IPS DF 19.7 (cell line): ENCODE data around the gene KCNA2.

Experiments used
- DNase-seq: peaks from one replicate; pipeline ENCODE4 v3.0.0-alpha.2; 2013; ENCODE audit warnings: low read depth, low spot score

The KCNA2 gene

GRCh38 chr1:110566836-110567235 lies 39.3 kb downstream of the KCNA2 start:
- no peak for DNase-seq

DNA sequence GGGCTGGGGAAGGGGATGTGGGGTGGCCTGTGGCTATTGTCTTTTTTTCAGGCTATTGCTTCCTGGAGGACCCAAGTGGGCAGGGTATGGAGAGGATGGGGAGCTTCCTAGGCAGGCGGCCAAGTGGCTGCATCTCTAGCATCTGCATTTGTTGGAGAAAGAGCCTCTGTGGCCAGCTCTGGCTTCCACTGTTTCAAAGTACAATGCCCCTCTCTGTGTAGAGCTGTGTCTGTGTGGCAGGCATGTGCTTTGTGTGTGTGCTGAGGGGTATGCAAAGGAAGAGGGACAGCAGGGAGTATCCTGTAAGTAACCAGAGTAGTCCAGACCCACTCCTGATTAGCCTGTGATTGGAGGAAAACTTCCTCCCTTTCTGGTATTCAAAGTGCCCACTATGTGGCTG lies 40.6 kb downstream of the KCNA2 start:
- no peak for DNase-seq

DNA sequence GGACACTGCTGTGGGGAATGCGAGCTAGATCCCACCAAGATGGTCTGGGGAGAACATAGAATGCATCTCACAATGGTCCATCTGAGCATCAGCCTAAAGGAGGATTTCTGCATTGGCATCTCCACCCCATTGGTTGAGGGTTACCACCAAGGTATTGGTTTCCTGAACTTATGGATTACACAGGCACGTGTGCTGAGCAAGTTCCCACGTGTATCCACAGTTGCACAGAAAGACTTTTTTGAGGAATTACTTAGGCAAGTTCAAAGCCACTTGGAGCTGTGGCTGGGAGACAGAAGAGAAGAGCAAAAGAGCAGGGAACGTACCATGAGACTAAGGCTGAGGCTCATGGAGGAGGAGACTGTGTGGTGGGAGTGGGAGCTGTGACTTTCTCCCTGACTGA lies 43.1 kb downstream of the KCNA2 start:
- no peak for DNase-seq

DNA sequence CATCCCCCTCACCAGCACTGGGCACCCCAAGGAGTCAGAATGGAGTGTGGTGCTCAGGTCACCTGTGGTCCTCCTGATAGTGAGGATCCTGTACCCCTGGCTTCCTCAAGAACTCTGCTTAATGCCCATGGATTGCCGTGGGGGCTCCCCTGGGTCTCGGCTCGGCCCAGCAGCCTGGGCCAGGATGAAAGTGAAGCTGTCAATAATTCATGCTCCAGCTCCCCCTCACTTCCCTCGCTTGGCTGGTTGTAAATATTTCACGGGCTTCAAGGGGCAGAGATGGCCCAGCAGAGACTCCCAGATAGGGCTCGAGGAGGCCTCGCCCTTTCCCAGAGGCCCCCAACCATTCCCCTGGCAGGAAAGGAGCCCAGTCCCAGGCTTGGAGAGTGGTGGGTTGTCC lies 44.6 kb downstream of the KCNA2 start:
- DNase-seq: no peak

DNA sequence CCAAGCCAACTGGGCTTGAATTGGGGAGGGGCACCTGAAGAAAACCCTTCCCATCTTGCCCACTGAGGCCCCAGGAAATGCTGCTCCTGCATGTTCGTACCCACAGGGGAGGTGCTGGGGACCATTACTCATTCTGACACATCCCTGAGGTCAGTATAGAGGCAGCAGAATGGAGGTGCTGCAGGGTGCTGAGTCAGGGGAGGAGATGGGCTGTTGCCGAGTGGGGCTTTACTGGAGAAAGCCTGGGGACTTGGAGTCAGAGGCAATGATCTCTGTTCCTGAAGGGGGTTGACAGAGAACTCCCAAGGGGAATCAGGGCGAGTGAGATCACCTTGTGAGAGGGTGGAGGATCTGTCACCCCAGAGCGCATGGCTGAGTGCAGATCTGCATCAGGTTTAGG lies 47.0 kb downstream of the KCNA2 start:
- no peak for DNase-seq

DNA sequence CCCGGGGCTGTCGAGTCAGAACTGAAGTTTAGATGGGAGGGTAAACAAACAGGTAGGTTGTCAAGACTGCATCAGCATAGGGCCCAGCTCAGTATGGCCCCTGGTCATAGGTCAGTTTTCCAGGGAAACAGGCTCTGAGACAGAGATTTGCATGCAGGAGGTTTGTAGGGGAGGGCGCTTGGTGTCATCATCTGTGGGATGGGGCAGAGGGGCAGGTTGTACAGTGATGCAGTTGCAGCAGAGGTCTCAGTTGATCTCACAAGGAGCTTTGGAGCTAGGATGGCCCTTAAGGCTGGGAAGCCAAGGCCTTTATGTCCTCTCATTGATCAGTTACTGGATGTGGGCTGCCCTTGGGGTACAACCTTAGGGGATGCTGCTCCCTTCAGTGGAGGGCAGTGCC lies 48.7 kb downstream of the KCNA2 start:
- no peak for DNase-seq

DNA sequence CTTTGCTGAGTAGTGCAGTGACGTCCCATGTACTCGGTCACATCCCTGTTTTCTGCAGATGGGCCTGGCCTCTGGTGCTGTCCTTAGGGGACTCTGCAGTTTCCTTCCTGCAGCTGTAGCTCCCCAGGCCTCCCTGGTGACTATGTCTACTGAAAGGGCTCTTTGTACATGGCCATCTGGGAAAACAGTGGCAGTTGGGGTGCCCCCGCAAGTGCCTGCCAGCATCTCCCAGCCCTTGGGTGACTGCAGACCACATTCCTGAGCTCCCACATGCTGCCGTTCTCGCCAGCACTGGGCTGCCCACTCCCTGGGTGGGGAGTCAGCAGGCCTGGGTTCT lies 49.7 kb downstream of the KCNA2 start:
- DNase-seq: no peak

- DNase-seq: no peak
Measured at GRCh38 chr1:110555807-110556470, 50.2 kb downstream of the KCNA2 start.

DNA sequence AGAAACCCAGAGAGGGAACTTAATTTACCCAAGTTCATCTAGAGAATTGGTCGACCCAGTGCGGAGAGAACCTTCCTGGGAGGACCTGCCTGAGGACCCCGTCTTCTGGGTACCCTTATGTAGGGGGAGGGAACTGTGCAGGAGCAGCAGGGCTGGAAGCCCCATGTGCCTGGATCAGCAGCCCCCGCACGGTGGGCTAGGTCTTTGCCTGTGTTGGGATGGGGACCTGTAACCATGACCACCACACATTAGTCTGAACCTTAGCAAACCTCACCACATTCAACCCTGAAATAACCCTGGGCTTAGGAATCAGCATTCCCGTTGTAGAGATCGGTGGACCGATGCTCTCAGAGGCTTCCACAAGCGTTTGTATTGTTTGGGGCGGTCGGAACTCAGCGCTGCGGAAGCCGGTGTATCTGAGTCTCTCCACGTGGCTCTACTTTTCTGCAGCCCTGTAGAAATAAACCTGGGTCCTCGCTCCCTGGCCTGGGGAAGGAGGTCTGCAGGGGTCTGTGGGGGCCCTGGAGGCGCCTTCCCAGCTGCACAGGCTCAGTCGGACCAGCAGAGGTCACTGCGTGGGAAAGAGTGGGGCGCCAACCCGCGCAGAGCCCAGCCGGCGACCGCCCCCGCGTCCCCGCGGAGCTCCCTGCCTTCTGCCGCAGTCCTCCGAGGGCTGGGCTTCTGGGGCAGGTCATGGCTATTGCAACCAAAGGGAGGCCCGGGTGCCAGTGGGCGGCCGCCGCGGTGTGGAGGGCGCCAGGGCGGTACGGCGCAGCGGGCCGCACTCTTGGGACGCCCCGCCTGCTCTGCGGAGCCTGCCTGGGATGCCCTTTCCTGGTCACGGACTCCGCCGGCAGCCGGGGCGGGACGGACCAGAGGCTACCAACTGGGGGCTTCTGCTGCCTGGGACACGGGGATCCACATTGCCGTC lies 51.0 kb downstream of the KCNA2 start:
- DNase-seq: no peak

DNA sequence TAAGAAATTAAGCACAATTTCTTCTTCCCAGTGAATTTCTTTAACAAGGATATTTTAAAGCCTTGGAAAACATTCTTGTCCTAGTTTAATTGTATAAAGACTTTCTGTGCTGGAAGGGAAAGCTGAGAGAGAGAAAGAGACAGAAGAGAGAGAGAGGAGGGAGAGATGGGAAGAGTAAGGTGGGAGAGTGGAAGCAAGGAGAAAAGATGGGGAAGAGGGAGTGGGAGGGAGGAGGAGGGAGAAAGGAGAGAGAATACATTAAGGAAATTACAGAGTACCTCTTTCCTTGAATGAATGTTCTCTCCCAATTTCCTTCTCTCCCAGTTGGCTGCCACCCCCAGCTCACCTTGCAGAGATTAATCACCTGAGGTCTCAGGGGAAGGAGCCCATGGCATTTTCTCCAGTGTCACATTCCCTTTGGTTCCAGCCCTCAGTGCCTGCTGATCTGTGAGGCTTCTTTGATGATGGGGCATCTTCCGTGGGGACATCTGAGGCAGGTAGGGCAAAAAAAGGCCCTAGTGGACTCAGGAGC lies 54.8 kb downstream of the KCNA2 start:
- no peak for DNase-seq

DNA sequence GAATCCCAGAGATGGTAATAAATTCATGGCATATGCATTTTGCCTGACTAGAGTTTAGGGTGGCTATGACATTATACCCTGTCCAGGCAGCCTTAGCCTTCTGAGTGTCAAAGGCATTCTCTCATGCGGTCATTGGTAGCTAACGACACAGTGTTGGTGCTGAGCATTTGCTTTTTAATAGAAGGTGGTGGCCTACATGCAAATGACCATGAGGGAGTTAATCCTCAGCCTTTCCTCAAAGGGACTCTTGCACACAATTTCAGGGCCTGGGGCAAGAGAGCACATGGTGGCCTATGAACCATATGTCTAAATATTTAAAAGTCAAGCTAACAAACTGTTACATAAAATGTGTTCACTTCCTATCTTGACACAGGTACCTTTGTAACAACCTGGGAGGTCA lies 56.3 kb downstream of the KCNA2 start:
- DNase-seq: no peak

GRCh38 chr1:110548381-110548780 lies 57.8 kb downstream of the KCNA2 start:
- DNase-seq: no peak

GRCh38 chr1:110547017-110547416 lies 59.1 kb downstream of the KCNA2 start:
- DNase-seq: no peak

GRCh38 chr1:110545492-110545891 lies 60.7 kb downstream of the KCNA2 start:
- no peak for DNase-seq

DNA sequence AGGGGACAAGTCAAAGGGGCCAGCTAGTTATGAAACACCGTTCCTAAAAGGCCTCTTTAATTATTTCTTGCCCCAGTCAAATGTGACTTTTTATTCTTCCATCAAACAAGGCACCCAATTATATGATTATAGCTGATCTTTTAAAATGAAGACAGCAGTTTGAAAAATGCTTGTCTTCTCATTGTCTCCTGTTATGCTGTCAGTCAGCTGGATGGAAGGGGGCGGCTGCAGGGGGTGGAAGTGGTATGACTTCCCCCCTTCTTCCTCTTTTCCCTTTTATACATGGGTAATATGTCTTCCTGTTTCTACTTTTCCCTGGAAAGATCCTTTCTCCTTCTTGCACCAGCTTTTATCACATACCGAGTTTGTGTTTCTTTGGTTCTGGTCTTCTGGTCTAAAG lies 61.4 kb downstream of the KCNA2 start:
- no peak for DNase-seq
